Suprapubic skin (tissue), 4 donors: ENCODE data around the gene MTSS2. TPM values are rescaled to one million over a fixed set of nuclear protein-coding genes. Genes with fewer than 3 reads are reported as not detected.

Experiments
- DNase-seq, 2 donors: peaks; one replicate each; pipeline ENCODE4 v3.0.0-alpha.2; 2019; ENCODE audit warnings: low spot score in 2 of 2
- H3K27ac ChIP-seq: fragments of 200-600 bp; sonication (generic); one replicate; pipeline ENCODE4 v1.5.1; 2019
- H3K27me3 ChIP-seq: fragments of 200-600 bp; sonication (generic); one replicate; pipeline ENCODE4 v1.5.1; 2019
- H3K36me3 ChIP-seq: fragments of 200-600 bp; sonication (generic); one replicate; pipeline ENCODE4 v1.5.1; 2019
- H3K4me1 ChIP-seq: fragments of 200-600 bp; sonication (generic); one replicate; pipeline ENCODE4 v1.5.1; 2019
- H3K4me3 ChIP-seq: fragments of 200-600 bp; sonication (generic); one replicate; pipeline ENCODE4 v1.5.1; 2019; ENCODE audit warnings: mild to moderate bottlenecking
- H3K9me3 ChIP-seq: fragments of 200-600 bp; sonication (generic); one replicate; pipeline ENCODE4 v1.5.1; 2019
- EP300 ChIP-seq: sonication (generic); formaldehyde crosslinking; IDR thresholded peaks from one replicate; pipeline ENCODE4 v1.6.1; 2017; ENCODE audit warnings: antibody characterized with exemption
- POLR2A ChIP-seq, 2 donors: fragments of 450-650 bp; IDR thresholded peaks; one replicate each; pipeline ENCODE4 v1.6.1; 2017; ENCODE audit warnings: antibody characterized with exemption in 2 of 2, mild to moderate bottlenecking in 2 of 2, moderate library complexity in 2 of 2
- POLR2AphosphoS5 ChIP-seq, 3 donors: sonication (generic); formaldehyde crosslinking; IDR thresholded peaks; one replicate each; pipeline ENCODE4 v1.6.1; 2017; ENCODE audit warnings: antibody characterized with exemption in 3 of 3
- WGBS: methylation state at CpG from one replicate; pipeline ENCODE4 v1.1.5; 2018; 5-methylcytosine and 5-hydroxymethylcytosine counted together
- total RNA-seq, 4 donors: library from RNA; depleted of rRNA; stranded (reverse); fragments of >200 nt; gene quantifications; one replicate each; pipeline ENCODE4 v1.1.0, GENCODE V29; 2016
- TF ChIP-seq, protein P1 (sequence below), 2 donors: fragments of 200-600 bp in 1 of 2; fragments of 450-650 bp in 1 of 2; sonication (generic) in 1 of 2; IDR thresholded peaks; one replicate each; pipeline ENCODE4 v1.5.1; 2016 to 2019; ENCODE audit warnings: antibody characterized with exemption in 2 of 2, mild to moderate bottlenecking in 1 of 2, moderate library complexity in 1 of 2

The MTSS2 gene
- total RNA-seq, 4 donors from 2014 or later: 30.1 to 58.7 (median 42.6) TPM

DNA sequence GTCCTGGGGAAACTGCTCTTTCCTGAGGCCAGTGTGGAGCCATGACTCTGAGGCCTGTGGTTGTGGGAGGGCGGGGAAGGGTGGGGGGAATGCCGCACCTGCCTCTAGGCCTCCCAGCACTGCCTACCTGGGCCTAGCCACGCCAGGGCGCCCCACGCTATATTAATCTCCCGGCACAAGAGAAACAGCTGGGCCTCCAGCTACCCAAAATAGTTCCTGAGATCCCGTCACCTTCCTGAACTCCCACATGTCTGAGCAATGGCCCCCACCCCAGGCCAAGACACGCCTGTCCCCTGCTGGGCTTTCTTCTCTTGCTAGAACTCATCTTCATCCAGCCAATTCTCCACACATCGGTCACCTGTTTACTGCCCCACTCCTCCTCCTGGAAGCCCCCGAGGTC is 13.0 kb upstream of the MTSS2 start:
- Histone ChIP-seq H3K36me3 (no peaks in the 10 kb centered on the region), H3K4me1 (peaks cover 100% of the 10 kb centered on the region), H3K4me3 (no peak overlapping the region), H3K9me3 (no peaks in the 10 kb centered on the region), H3K27me3 (no peaks in the 10 kb centered on the region), H3K27ac (peak overlapping the region; percentile 77)
- no peak for DNase-seq
- TF ChIP-seq EP300: no peak
- no peak for TF ChIP-seq POLR2AphosphoS5 (IDR thresholded peaks at IDR 0.05)
- TF ChIP-seq, protein P1, sequence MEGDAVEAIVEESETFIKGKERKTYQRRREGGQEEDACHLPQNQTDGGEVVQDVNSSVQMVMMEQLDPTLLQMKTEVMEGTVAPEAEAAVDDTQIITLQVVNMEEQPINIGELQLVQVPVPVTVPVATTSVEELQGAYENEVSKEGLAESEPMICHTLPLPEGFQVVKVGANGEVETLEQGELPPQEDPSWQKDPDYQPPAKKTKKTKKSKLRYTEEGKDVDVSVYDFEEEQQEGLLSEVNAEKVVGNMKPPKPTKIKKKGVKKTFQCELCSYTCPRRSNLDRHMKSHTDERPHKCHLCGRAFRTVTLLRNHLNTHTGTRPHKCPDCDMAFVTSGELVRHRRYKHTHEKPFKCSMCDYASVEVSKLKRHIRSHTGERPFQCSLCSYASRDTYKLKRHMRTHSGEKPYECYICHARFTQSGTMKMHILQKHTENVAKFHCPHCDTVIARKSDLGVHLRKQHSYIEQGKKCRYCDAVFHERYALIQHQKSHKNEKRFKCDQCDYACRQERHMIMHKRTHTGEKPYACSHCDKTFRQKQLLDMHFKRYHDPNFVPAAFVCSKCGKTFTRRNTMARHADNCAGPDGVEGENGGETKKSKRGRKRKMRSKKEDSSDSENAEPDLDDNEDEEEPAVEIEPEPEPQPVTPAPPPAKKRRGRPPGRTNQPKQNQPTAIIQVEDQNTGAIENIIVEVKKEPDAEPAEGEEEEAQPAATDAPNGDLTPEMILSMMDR (IDR thresholded peaks at IDR 0.05): no peak
- TF ChIP-seq POLR2A (IDR thresholded peaks at IDR 0.05): no peak
- WGBS: 71% methylated on average over 9 of the region's 10 CpGs

DNA sequence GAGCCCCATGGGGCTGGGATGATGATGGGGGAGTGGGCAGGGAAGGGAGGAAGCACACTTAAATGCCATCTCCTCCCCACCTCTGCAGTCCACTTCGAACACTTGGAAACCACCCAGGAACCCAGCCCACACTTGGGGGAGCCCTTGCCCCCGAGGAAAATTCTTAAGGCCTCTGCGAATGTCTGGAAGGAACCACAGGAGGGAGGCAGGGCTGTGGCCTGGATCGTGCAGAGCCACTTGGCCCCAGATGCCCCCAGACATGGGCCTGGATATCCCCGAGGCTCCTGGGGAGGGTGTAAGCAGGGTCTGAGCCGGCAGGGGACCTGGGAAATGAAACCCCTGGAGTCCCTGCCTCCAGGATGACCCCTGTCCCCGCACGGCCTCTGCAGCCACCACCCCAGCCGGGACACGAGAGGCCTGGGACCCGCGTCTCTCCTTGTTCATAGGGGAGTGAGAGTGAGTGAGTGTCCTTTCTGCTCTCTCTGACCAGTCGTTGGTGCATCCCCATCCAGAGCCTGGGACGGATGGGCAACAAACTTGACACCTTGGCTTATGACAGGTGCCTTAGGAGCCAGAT is 11.8 kb upstream of the MTSS2 start:
- H3K9me3 ChIP-seq: no peaks in the 10 kb centered on the region
- H3K4me3 ChIP-seq: no peak overlapping the region
- 50% methylated on average over 6 of the region's 14 CpGs for WGBS
- peak overlapping the region; percentile 91 for H3K27ac ChIP-seq
- no peaks in the 10 kb centered on the region for H3K27me3 ChIP-seq
- no peak for TF ChIP-seq POLR2A (IDR thresholded peaks at IDR 0.05)
- no peak for TF ChIP-seq POLR2AphosphoS5 (IDR thresholded peaks at IDR 0.05)
- TF ChIP-seq, protein P1 (IDR thresholded peaks at IDR 0.05): no peak
- TF ChIP-seq EP300: no peak
- no peaks in the 10 kb centered on the region for H3K36me3 ChIP-seq
- DNase-seq: no peak
- H3K4me1 ChIP-seq: peaks cover 100% of the 10 kb centered on the region

DNA sequence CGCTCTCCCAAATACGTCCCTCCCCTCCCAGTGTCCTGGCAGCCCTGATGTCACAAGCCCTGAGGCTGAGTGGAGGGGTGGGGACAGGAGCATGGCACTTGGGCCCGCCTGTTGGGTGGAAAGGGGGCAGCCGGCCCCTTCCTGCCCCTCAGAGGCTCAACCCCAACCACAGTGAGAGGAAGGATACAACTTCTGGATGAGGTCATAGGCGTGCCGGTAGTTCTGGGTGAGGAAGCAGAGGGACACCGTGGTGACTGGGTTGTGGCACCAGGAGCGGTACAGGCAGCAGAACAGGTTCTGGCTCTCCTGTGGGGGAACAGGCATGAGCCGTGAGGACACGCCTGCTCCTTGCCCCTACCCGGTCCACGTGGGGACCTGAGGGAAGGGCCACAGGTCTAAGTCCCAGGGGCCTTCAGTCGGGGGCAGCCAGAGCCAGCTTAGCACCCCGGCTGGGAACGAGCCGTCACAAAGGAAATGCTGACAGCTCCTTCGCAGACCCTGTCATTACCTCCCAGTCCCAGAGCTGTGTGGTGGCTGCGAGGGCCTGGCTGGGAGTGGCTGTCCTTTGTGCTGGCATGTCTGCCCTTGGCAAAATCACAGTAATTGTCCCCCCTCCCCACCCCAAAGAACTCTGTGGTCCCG is 11.2 kb upstream of the MTSS2 start:
- no peak for DNase-seq
- Histone ChIP-seq H3K27me3 (no peaks in the 10 kb centered on the region), H3K36me3 (no peaks in the 10 kb centered on the region), H3K9me3 (no peaks in the 10 kb centered on the region), H3K27ac (peak overlapping the region; percentile 91), H3K4me3 (no peak overlapping the region), H3K4me1 (peaks cover 100% of the 10 kb centered on the region)
- 33% methylated on average over 12 of the region's 19 CpGs for WGBS
- TF ChIP-seq EP300: no peak
- TF ChIP-seq POLR2AphosphoS5 (IDR thresholded peaks at IDR 0.05): no peak
- TF ChIP-seq POLR2A (IDR thresholded peaks at IDR 0.05): no peak
- TF ChIP-seq, protein P1 (IDR thresholded peaks at IDR 0.05): no peak

DNA sequence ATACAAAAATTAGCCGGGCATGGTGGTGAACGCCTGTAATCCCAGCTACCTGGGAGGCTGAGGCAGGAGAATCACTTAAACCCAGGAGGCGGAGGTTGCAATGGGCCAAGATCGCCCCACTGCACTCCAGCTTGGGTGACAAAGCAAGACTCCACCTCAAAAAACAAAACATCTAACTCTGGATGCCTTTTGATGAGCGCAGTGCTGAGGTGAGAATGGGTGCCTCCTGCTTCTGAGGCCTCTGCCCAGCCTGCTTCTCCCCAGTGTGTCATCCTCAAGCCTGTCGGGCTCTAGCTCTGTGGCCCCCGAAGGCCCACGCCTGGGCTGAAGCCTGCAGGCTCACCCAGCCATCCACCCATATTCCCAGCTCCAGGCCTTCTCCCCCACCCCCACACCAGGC is 10.5 kb upstream of the MTSS2 start:
- Histone ChIP-seq H3K4me1 (peaks cover 100% of the 10 kb centered on the region), H3K27ac (peak overlapping the region; percentile 91)
- TF ChIP-seq, protein P1 (IDR thresholded peaks at IDR 0.05): no peak
- TF ChIP-seq EP300 (no peak), POLR2A (IDR thresholded peaks at IDR 0.05) (no peak), POLR2AphosphoS5 (IDR thresholded peaks at IDR 0.05) (no peak)

DNA sequence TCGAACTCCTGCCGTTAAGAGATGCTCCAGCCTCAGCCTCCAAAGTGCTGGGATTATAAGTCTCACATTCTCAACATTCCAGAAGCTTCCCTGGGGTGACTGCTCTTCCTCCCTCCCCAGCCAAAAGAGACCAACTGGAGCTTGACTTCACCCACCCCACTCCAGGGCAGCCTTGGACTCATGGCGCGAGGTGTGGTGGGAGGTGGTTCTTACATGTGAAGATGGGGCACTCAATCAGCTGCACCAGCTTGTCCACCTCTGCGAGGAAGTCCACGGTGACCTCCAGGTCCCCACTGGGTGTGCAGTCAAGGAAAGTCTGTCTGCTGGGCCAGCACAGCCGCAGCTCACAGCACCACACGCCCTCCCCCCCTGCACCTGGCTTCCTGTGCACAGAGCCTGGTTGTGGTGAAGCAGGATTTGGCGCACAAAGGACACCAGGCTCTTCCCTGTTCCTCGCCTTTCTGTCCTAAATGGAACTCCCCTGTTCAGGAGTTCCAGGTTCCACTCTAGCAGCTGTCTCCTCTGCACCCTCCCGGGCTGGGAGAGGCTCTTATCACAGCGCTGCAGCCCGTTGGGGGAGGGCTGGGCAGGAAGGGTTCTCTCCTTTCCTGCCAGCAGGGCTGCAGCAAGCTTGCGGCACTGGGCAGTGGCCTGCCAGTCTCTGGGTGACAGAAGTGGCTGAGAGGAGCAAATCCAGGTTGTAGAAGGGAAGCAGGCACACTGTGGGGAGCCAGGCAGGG is 9.6 kb upstream of the MTSS2 start:
- DNase-seq: no peak
- H3K4me3 ChIP-seq: no peak overlapping the region
- no peaks in the 10 kb centered on the region for H3K9me3 ChIP-seq
- TF ChIP-seq, protein P1 (IDR thresholded peaks at IDR 0.05): no peak
- no peak for TF ChIP-seq EP300
- no peak for TF ChIP-seq POLR2AphosphoS5 (IDR thresholded peaks at IDR 0.05)
- no peaks in the 10 kb centered on the region for H3K27me3 ChIP-seq
- WGBS: 40% methylated on average over 8 of the region's 14 CpGs
- peak overlapping the region; percentile 91 for H3K27ac ChIP-seq
- H3K4me1 ChIP-seq: peaks cover 100% of the 10 kb centered on the region
- H3K36me3 ChIP-seq: no peaks in the 10 kb centered on the region

More for the DNA sequence above, 10.5 kb upstream of the MTSS2 start:
- Histone ChIP-seq H3K4me3 (no peak overlapping the region), H3K9me3 (no peaks in the 10 kb centered on the region), H3K36me3 (no peaks in the 10 kb centered on the region), H3K27me3 (no peaks in the 10 kb centered on the region)
- WGBS: 92% methylated on average over 8 of the region's 8 CpGs
- no peak for DNase-seq
